Measurements from ENCODE around the gene UNC5A. TPM values are rescaled to one million over a fixed set of nuclear protein-coding genes. Genes with fewer than 3 reads are reported as not detected.

The UNC5A gene
- total RNA-seq, 4 donors from 2014 or later: 0.34 to 0.67 (median 0.67) TPM; not detected in 1

DNA sequence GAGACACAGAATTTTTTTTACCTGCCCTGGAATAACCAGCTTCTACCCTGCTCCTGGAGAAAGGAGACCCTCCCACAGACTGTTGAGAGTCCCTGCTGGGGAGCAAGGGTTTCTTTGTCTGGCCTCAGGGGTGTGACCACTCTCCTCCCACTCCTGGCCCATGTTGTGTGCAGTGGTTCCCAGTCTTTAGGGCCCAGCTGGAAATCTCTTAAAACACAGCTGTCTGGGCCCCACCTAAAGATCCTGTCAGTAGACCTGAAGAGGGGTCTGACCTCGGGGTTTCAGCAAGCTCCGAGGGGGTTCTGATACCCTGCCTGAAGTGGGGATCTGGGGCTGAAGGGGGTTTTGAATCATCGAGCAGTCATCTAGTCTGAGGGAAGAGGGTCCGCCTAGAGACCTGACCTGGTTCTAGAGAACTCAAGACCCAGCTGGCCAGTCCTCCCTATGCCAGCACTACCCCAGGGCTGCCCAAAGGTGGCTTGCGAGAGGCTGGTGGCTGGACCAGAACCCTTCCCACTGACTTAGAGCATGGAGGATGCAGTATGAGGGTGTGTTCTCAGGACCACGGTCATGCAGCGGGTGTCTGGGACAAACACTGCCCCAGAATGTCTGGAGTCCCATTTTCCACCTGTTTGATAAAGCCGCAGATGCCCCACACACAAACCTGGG is 8.1 kb upstream of the UNC5A start:
- Histone ChIP-seq H3K27me3 (no peaks in the 10 kb centered on the region), H3K4me1 (no peaks in the 10 kb centered on the region), H3K9me3 (no peaks in the 10 kb centered on the region), H3K4me3 (replicated peaks in 1 of 3) (no peak overlapping the region), H3K27ac (no peak overlapping the region), H3K36me3 (no peaks in the 10 kb centered on the region)
- no peak for DNase-seq
- intact Hi-C loops (cut with DNase I): no loop called here
- no peak for TF ChIP-seq POLR2A (IDR thresholded peaks at IDR 0.05)
- TF ChIP-seq, protein P1, sequence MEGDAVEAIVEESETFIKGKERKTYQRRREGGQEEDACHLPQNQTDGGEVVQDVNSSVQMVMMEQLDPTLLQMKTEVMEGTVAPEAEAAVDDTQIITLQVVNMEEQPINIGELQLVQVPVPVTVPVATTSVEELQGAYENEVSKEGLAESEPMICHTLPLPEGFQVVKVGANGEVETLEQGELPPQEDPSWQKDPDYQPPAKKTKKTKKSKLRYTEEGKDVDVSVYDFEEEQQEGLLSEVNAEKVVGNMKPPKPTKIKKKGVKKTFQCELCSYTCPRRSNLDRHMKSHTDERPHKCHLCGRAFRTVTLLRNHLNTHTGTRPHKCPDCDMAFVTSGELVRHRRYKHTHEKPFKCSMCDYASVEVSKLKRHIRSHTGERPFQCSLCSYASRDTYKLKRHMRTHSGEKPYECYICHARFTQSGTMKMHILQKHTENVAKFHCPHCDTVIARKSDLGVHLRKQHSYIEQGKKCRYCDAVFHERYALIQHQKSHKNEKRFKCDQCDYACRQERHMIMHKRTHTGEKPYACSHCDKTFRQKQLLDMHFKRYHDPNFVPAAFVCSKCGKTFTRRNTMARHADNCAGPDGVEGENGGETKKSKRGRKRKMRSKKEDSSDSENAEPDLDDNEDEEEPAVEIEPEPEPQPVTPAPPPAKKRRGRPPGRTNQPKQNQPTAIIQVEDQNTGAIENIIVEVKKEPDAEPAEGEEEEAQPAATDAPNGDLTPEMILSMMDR (IDR thresholded peaks at IDR 0.05): no peak
- 87 to 89% methylated on average over 3 to 8 of the region's 8 CpGs for WGBS, 2 donors

DNA sequence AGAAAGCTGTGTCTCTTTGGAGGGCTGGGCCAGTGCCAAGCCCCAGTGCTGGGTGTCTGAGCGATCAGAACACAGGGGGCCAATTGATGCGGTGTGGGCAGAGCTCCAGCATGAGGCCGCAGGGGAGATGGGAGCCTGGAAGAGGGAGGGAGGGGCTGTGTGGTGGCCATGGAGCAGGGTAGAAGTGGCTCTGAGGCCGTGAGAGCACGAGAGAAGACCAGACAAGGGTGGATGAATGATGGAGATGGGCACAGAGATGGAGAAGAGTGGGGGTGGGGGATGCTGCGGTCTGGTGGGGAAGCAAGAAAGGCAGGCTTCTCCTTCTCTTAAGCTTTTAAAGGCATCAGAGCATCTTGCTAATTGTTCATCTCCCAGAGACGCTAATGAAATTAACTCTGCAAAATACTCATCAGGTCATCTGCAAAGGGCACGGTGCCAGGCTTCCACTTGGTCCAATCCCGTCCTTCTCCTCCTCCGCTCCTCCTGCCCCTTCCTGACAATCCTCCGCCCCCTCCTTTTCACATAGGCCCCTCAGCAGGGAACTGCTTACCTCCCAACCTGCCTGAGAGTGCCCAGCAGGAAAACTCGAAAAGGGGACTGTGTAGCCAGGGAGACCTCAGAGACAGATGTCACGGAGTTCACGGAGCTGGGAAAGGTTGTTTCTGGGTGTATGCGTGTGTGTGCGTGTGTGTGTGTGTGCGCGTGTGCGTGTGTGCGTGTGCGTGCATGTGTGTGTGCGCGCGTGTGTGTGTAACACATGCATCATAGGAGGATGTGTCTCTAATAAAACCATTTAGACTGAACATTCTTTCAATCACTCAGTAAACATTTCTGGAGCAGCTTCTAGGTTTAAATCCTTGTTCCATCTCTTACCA is 7.1 kb upstream of the UNC5A start:
- Histone ChIP-seq H3K9me3 (no peaks in the 10 kb centered on the region), H3K27me3 (no peaks in the 10 kb centered on the region)
- 57 to 64% methylated on average over 24 of the region's 24 CpGs for WGBS, 2 donors

DNA sequence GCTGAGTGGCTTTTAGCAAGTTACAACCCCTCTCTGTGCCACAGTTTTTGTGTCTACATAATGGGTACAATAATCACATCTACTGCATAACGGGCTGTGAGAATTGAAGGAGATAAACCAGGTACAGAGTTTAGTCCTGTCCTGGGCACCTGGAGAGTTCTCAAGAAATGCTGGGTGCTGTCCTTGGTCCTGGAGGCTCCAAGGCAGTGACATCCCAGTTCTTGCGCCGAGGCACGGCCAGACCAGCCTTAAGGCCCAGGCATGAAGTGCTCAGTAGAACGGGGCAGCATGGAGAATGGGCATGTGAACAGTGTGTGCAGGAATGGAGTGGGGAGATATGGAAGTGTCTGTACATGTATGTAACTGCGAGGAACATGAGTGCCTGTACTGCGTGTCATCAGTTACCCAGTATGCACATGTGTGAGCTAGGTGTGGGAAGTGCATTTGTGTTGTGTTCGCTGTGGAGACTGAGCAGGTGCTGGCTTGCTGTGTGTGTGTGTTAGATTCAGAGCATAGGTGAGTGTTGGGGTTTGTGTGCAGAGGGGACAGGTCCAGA is 6.3 kb upstream of the UNC5A start:
- no peaks in the 10 kb centered on the region for H3K4me1 ChIP-seq
- no peaks in the 10 kb centered on the region for H3K36me3 ChIP-seq
- H3K9me3 ChIP-seq: no peaks in the 10 kb centered on the region
- intact Hi-C loops (cut with DNase I): no loop called here
- WGBS, 2 donors: 44 to 47% methylated on average over 8 of the region's 8 CpGs
- peak in 1 of 2 donors; percentile 8 for DNase-seq
- H3K27ac ChIP-seq: no peak overlapping the region
- no peak overlapping the region for H3K4me3 ChIP-seq (replicated peaks in 1 of 3)
- no peaks in the 10 kb centered on the region for H3K27me3 ChIP-seq
- TF ChIP-seq POLR2A (IDR thresholded peaks at IDR 0.05): no peak
- TF ChIP-seq, protein P1 (IDR thresholded peaks at IDR 0.05): no peak

More for the DNA sequence above, 7.1 kb upstream of the UNC5A start:
- DNase-seq: no peak
- no peaks in the 10 kb centered on the region for H3K36me3 ChIP-seq
- intact Hi-C loops (cut with DNase I): no loop called here
- H3K27ac ChIP-seq: no peak overlapping the region
- no peaks in the 10 kb centered on the region for H3K4me1 ChIP-seq
- TF ChIP-seq, protein P1 (IDR thresholded peaks at IDR 0.05): no peak
- TF ChIP-seq POLR2A (IDR thresholded peaks at IDR 0.05): no peak
- no peak overlapping the region for H3K4me3 ChIP-seq (replicated peaks in 1 of 3)

DNA sequence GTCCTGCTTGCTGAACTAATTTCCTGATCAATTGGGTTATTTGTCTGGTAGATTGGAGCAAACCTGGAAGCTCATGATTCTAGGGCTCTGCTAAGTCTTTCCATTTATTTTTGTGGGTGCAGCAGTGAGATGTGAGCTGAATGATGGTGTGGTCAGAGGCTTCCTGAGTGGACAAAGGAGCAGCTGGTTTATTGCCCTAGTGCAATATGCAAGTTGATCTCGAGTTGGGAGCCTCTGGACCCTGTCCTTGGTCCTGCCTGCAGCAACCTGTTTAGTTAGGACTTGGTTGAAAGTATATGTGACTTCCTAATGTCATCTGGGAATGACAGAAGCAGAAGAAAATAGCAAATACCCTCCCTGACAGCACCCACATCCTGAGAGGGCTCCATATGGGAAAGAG is 4.2 kb upstream of the UNC5A start:
- no peak for DNase-seq
- peaks cover 0 to 8% of the 10 kb centered on the region in 2 donors for H3K4me1 ChIP-seq
- no peak overlapping the region for H3K27ac ChIP-seq
- intact Hi-C loops (cut with DNase I): no loop called here
- H3K9me3 ChIP-seq: no peaks in the 10 kb centered on the region
- H3K36me3 ChIP-seq: no peaks in the 10 kb centered on the region
- 0% methylated on average over 1 of the region's 1 CpG for WGBS, 2 donors
- H3K4me3 ChIP-seq (replicated peaks in 1 of 3): no peak overlapping the region
- no peaks in the 10 kb centered on the region for H3K27me3 ChIP-seq
- TF ChIP-seq, protein P1 (IDR thresholded peaks at IDR 0.05): no peak
- no peak for TF ChIP-seq POLR2A (IDR thresholded peaks at IDR 0.05)
